HFF-Myc (cell line): ENCODE results near the gene MAN1A2.
A peak's percentile ranks its signal among the peaks of the same experiment; 100 is the strongest.

Source experiments
- DNase-seq: peaks from one replicate; pipeline ENCODE4 v3.0.0-alpha.2; 2011; ENCODE audit warnings: low read depth; ENCODE audit errors: extremely low read depth
- H3K4me3 ChIP-seq: replicated peaks from 2 replicates; pipeline ENCODE4 v1.5.1; 2011; ENCODE audit warnings: low read depth, mild to moderate bottlenecking, control low read depth, low read length
- CTCF ChIP-seq: IDR thresholded peaks from 2 replicates; pipeline ENCODE4 v1.5.1; 2012; ENCODE audit warnings: mild to moderate bottlenecking, low read depth, low read length, control low read depth; ENCODE audit errors: missing control alignments

The MAN1A2 gene

GRCh38 chr1:117327011-117327410 is 40.2 kb upstream of the MAN1A2 start:
- no peak overlapping the region for H3K4me3 ChIP-seq
- no peak for TF ChIP-seq CTCF
- DNase-seq: no peak

- no peak for DNase-seq
- no peak overlapping the region for H3K4me3 ChIP-seq
- TF ChIP-seq CTCF: no peak
Observed at GRCh38 chr1:117335376-117336086, 31.7 kb upstream of the MAN1A2 start.

- no peak overlapping the region for H3K4me3 ChIP-seq
- no peak for TF ChIP-seq CTCF
- no peak for DNase-seq
Observed at GRCh38 chr1:117336088-117336817, 31.0 kb upstream of the MAN1A2 start.

- peak; percentile 56 for DNase-seq
Observed at GRCh38 chr1:117339866-117340700, 27.2 kb upstream of the MAN1A2 start.

GRCh38 chr1:117341123-117341522 is 26.1 kb upstream of the MAN1A2 start:
- DNase-seq: no peak
- H3K4me3 ChIP-seq: no peak overlapping the region
- no peak for TF ChIP-seq CTCF

More at GRCh38 chr1:117339866-117340700, 27.2 kb upstream of the MAN1A2 start:
- no peak overlapping the region for H3K4me3 ChIP-seq
- TF ChIP-seq CTCF: no peak

- no peak overlapping the region for H3K4me3 ChIP-seq
- DNase-seq: no peak
- TF ChIP-seq CTCF: no peak
Observed at GRCh38 chr1:117342397-117342796, 24.9 kb upstream of the MAN1A2 start.
